WERI-Rb-1 (cell line): Measurements from ENCODE around the gene SUFU.
"Not testable (repeated sequence)": the region's sequence is repeated elsewhere in the genome, so short reads cannot be mapped to it uniquely, and the experiment has no call there.

Experiments
- DNase-seq: peaks from one replicate; pipeline ENCODE4 v3.0.0-alpha.2; 2020
- H3K27ac ChIP-seq: fragments of 250-450 bp; sonication (Bioruptor Pico); 2 replicates; pipeline ENCODE4 v1.5.1; 2020; ENCODE audit warnings: mild to moderate bottlenecking, moderate library complexity
- H3K27me3 ChIP-seq: fragments of 250-450 bp; sonication (Bioruptor Pico); 2 replicates; pipeline ENCODE4 v1.5.1; 2021; ENCODE audit warnings: mild to moderate bottlenecking, low read depth, moderate library complexity; ENCODE audit not compliant: insufficient read depth, severe bottlenecking
- H3K36me3 ChIP-seq: fragments of 250-450 bp; sonication (Bioruptor Pico); 2 replicates; pipeline ENCODE4 v1.5.1; 2020; ENCODE audit warnings: mild to moderate bottlenecking, moderate library complexity
- H3K4me3 ChIP-seq: 2 replicates; pipeline ENCODE4 v1.5.1; 2011; ENCODE audit warnings: low read depth, mild to moderate bottlenecking, control low read depth, low read length
- H3K9me3 ChIP-seq: fragments of 250-450 bp; sonication (Bioruptor Pico); 2 replicates; pipeline ENCODE4 v1.5.1; 2021; ENCODE audit warnings: mild to moderate bottlenecking, moderate library complexity; ENCODE audit not compliant: severe bottlenecking
- TF ChIP-seq, protein P1 (sequence below): IDR thresholded peaks from 2 replicates; pipeline ENCODE4 v1.5.1; 2011; ENCODE audit warnings: low read depth, mild to moderate bottlenecking, control low read depth, inconsistent platforms, low read length

SUFU gene

DNA sequence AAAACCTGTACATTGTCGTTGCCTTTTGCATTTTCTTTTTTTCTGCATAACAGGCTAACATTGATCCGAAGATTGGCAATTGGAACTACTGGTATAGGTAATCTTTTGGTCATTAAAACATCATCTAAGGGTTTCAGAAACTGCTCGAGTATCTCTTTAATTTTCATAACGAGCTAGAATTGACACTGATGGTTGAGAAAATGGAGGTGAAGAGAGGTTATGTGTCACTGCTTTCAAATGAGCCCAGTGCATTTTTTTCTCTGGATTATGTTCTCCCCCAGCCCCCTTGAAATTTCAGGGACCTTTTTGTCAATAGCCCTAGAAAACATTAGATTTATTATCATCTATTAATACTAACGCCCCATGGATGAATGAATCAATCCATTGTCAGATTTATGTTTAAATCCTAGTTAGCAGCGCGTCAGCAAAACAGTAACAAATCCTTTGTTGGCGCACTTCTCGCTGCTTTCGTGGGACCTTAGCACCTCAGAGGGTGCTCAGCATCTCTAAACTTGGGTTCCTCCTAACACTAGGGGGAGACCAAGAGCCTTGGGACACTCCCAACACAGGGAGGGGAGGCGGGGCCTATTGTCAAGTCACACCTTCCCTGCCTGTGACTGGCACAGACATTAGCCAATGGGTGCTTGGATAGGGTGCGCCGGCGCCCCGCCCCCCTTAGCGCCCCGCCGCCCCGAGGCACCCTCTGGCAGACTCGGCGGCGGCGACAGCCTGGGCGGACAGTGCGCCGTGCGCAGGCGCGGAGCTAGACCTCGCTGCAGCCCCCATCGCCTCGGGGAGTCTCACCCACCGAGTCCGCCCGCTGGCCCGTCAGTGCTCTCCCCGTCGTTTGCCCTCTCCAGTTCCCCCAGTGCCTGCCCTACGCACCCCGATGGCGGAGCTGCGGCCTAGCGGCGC is at the start of gene SUFU:
TSS of gene SUFU (plus strand) at position 709 of the 915 bp plus-strand sequence. CDS start at position 890, 181 bp downstream.
- no peaks in the 10 kb centered on the region for H3K27me3 ChIP-seq
- peak within 1 kb of the TSS; percentile 61 for H3K27ac ChIP-seq
- DNase-seq: peak; percentile 98
- no peaks in the 10 kb centered on the region for H3K9me3 ChIP-seq
- H3K4me3 ChIP-seq: peak within 1 kb of the TSS; percentile 97
- TF ChIP-seq, protein P1, sequence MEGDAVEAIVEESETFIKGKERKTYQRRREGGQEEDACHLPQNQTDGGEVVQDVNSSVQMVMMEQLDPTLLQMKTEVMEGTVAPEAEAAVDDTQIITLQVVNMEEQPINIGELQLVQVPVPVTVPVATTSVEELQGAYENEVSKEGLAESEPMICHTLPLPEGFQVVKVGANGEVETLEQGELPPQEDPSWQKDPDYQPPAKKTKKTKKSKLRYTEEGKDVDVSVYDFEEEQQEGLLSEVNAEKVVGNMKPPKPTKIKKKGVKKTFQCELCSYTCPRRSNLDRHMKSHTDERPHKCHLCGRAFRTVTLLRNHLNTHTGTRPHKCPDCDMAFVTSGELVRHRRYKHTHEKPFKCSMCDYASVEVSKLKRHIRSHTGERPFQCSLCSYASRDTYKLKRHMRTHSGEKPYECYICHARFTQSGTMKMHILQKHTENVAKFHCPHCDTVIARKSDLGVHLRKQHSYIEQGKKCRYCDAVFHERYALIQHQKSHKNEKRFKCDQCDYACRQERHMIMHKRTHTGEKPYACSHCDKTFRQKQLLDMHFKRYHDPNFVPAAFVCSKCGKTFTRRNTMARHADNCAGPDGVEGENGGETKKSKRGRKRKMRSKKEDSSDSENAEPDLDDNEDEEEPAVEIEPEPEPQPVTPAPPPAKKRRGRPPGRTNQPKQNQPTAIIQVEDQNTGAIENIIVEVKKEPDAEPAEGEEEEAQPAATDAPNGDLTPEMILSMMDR: peak; percentile 86
- H3K36me3 ChIP-seq: peaks cover 25% of the 10 kb centered on the region

DNA sequence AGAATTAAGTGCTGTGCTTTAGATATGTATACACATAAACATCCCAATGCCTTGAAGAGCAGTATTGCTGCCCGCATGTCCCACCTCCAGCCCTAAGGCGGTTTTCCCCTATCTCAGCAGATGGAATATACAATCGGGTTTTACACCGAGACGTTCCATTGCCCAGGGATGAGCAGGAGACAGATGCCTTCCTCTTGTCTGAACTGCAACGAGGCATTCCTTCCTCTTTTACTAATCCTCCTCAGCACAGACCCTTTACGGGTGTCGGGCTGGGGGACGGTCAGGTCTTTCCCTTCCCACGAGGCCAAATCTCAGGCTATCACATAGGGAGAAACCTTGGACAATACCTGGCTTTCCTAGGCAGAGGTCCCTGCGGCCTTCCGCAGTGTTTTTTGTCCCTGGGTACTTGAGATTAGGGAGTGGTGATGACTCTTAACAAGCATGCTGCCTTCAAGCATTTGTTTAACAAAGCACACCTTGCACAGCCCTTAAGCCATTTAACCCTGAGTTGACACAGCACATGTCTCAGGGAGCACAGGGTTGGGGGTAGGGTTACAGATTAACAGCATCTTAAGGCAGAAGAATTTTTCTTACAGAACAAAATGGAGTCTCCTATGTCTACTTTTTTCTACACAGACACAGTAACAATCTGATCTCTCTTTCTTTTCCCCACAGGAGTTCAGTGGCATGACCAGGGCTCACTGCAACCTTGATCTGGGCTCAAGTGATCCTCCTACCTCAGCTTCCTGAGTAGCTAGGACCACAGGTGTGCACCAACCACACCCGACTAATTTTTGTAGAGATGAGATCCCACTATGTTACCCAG is 48.9 kb upstream of the SUFU start:
- peak; percentile 66 for DNase-seq
- not testable (repeated sequence) for H3K4me3 ChIP-seq, H3K27me3 ChIP-seq, H3K9me3 ChIP-seq
- peaks cover 15% of the 10 kb centered on the region for H3K36me3 ChIP-seq
- peak overlapping the region; percentile 93 for H3K27ac ChIP-seq

DNA sequence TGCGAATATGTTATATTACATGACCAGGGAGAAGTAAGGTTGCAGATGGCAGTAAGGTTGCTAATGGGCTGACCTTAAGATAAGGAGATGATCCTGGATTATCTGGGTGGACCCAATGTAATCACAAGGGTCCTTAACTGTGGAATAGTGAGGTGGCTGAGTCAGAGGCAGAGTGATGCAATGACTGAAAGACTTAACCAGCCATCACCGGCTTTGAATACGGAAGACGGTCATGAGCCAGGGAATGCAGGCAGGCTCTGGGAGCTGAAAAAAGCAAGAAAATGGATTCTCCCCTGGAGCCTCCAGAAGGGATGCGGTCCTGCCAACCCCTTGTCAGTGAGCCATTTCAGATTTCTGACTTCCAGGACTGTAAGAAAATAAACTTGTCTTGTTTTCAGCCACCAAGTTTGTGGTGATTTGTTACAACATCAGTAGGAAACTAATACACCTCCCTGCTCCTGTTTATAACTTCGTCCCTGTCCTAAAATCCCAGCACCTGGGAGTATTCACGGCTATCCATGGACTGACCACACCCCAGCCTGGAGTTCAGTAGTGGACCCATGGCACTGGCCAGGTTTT is 47.8 kb upstream of the SUFU start:
- TF ChIP-seq, protein P1: no peak
- H3K36me3 ChIP-seq: peaks cover 15% of the 10 kb centered on the region
- no peak overlapping the region for H3K4me3 ChIP-seq
- H3K27me3 ChIP-seq: no peaks in the 10 kb centered on the region
- peak overlapping the region; percentile 93 for H3K27ac ChIP-seq
- DNase-seq: peak; percentile 88
- no peaks in the 10 kb centered on the region for H3K9me3 ChIP-seq

DNA sequence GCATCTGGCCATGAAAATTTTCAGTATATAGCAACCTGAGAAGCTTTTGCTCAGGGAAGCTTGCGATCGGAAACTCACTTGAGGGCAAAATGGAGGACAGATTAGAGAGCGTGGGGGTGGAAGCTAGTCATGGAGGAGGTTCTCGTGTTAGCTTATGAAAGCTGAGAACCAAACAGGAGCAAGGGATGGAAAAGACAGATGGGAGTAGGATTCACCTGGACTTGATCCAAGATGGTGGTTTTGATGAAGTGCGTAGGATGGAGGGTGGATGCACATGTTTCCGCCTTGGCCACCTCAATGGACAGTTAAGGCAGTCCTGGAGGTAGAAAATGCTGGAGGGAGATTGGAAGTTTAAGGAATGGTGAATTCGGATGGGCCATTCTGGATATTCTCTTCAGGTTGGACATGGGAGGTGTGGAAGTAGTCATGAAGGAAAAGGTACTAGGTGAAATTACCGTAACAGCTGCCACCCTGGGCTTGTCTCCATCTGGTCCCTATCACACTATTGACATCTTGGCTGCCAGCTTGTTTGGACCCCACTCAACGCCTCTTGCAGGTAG is 46.1 kb upstream of the SUFU start:
- Histone ChIP-seq H3K9me3 (no peaks in the 10 kb centered on the region), H3K27me3 (no peaks in the 10 kb centered on the region), H3K4me3 (no peak overlapping the region), H3K27ac (peak overlapping the region; percentile 93), H3K36me3 (peaks cover 8% of the 10 kb centered on the region)
- DNase-seq: no peak
- TF ChIP-seq, protein P1: no peak

DNA sequence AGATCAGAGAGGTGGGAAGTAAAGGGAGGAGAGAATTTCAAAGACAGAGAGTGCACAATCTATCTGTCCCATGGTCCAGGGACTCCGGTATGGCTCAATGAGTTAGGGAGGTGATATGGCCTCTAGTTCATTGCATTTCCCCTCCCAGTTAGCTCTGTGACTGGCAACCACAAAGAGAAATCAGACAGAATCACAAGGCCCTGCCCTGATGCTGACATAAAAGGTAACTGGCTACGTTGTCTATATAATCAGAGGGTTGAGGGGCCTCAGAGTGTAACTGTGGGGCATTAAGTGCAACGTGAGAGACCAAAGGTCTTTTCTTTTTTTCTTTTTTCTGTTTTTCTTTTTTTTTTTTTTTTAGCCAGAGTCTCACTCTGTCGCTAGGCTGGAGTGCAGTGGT is 45.1 kb upstream of the SUFU start:
- Histone ChIP-seq H3K27ac (no peak overlapping the region), H3K4me3 (no peak overlapping the region), H3K9me3 (no peaks in the 10 kb centered on the region), H3K36me3 (0 out of 2 replicates have a peak, but pooled peaks cover 3% of the 10 kb centered on the region), H3K27me3 (no peaks in the 10 kb centered on the region)
- TF ChIP-seq, protein P1: no peak
- no peak for DNase-seq

DNA sequence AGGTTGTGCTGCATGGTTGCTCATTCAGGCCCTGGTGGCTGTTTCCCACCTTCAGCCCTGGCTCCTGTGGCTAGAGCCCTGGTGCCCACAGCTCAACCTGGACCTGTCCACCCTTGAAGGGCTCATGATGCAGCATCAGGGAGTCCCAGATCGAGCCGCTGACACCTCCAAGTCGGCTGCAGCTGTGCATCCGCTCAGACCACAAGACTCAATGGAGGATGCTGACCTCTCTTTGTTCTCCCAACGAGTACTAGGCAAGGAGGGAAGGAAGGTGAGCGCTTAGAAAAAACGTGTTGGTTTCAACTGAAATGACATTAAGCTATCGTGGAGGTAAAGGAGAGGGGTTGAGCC is 43.0 kb upstream of the SUFU start:
- Histone ChIP-seq H3K9me3 (no peaks in the 10 kb centered on the region), H3K4me3 (peak overlapping the region; percentile 66), H3K36me3 (peaks cover under 1% of the 10 kb centered on the region; the same call in 1 of the 2 replicates), H3K27me3 (no peaks in the 10 kb centered on the region), H3K27ac (peak overlapping the region; percentile 92)
- no peak for DNase-seq
- TF ChIP-seq, protein P1: no peak
